ENCODE results near the gene ZNF365. TPM values are rescaled to one million over a fixed set of nuclear protein-coding genes. Genes with fewer than 3 reads are reported as not detected.

ZNF365 gene
- polyA plus RNA-seq, 1 donor from 2014 or later, result 1.9 TPM

DNA sequence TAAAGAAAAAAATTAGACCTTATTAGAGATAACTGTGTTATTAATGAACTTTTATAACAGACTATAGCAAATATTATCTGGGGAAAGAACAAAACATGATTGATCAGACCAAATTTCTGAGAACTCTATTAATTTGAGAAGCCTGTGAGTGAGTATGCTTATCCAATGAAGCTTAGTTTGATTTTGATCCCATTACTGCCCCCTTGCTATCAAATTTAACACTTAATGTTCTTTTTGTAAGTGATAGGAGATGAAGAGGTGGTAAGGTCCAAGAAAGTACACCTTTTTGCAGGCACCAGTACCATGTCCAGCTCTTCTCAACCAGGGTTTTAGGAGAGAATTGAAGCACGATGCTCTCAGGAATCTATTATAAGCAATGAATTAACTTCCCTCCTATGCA is 49.9 kb downstream of the ZNF365 start:
- TF ChIP-seq EP300 (conservative IDR thresholded peaks at IDR 0.05; ENCODE audit: poor library complexity, severe bottlenecking), result no peak
- TF ChIP-seq, protein P1, sequence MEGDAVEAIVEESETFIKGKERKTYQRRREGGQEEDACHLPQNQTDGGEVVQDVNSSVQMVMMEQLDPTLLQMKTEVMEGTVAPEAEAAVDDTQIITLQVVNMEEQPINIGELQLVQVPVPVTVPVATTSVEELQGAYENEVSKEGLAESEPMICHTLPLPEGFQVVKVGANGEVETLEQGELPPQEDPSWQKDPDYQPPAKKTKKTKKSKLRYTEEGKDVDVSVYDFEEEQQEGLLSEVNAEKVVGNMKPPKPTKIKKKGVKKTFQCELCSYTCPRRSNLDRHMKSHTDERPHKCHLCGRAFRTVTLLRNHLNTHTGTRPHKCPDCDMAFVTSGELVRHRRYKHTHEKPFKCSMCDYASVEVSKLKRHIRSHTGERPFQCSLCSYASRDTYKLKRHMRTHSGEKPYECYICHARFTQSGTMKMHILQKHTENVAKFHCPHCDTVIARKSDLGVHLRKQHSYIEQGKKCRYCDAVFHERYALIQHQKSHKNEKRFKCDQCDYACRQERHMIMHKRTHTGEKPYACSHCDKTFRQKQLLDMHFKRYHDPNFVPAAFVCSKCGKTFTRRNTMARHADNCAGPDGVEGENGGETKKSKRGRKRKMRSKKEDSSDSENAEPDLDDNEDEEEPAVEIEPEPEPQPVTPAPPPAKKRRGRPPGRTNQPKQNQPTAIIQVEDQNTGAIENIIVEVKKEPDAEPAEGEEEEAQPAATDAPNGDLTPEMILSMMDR (IDR thresholded peaks at IDR 0.05; ENCODE audit: poor library complexity, severe bottlenecking), result no peak
- TF ChIP-seq, protein P2, sequence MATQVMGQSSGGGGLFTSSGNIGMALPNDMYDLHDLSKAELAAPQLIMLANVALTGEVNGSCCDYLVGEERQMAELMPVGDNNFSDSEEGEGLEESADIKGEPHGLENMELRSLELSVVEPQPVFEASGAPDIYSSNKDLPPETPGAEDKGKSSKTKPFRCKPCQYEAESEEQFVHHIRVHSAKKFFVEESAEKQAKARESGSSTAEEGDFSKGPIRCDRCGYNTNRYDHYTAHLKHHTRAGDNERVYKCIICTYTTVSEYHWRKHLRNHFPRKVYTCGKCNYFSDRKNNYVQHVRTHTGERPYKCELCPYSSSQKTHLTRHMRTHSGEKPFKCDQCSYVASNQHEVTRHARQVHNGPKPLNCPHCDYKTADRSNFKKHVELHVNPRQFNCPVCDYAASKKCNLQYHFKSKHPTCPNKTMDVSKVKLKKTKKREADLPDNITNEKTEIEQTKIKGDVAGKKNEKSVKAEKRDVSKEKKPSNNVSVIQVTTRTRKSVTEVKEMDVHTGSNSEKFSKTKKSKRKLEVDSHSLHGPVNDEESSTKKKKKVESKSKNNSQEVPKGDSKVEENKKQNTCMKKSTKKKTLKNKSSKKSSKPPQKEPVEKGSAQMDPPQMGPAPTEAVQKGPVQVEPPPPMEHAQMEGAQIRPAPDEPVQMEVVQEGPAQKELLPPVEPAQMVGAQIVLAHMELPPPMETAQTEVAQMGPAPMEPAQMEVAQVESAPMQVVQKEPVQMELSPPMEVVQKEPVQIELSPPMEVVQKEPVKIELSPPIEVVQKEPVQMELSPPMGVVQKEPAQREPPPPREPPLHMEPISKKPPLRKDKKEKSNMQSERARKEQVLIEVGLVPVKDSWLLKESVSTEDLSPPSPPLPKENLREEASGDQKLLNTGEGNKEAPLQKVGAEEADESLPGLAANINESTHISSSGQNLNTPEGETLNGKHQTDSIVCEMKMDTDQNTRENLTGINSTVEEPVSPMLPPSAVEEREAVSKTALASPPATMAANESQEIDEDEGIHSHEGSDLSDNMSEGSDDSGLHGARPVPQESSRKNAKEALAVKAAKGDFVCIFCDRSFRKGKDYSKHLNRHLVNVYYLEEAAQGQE (IDR thresholded peaks at IDR 0.05; ENCODE audit: borderline replicate concordance), result no peak
- TF ChIP-seq SMC3 (conservative IDR thresholded peaks at IDR 0.05; ENCODE audit: poor library complexity), result no peak
- TF ChIP-seq EZH2 (IDR thresholded peaks at IDR 0.05; ENCODE audit: borderline replicate concordance, insufficient read depth, low read length, poor library complexity, severe bottlenecking), result no peak
- no peak for TF ChIP-seq TAF1 (IDR thresholded peaks at IDR 0.05; ENCODE audit: low read depth)
- TF ChIP-seq MXI1 (conservative IDR thresholded peaks at IDR 0.05; ENCODE audit: poor library complexity, severe bottlenecking), result no peak
- no peak for TF ChIP-seq POLR2AphosphoS5 (IDR thresholded peaks at IDR 0.05)
- no peak for TF ChIP-seq RAD21 (conservative IDR thresholded peaks at IDR 0.05)
- Histone ChIP-seq H3K79me2 (replicated peaks; ENCODE audit: insufficient read depth, low read length) (no peaks in the 10 kb centered on the region), H3F3A (ENCODE audit: insufficient read depth, low read length, poor library complexity, severe bottlenecking) (no peaks in the 10 kb centered on the region), H3K27me3 (ENCODE audit: insufficient read depth, low read depth, low read length) (no peaks in the 10 kb centered on the region), H3K27ac (ENCODE audit: low read length) (no peak overlapping the region), H3K36me3 (ENCODE audit: insufficient read depth, low read length) (no peaks in the 10 kb centered on the region), H4K20me1 (ENCODE audit: insufficient read depth) (no peaks in the 10 kb centered on the region), H3K9me3 (ENCODE audit: low read length) (no peaks in the 10 kb centered on the region), H3K9me2 (ENCODE audit: insufficient read depth, low read length) (no peaks in the 10 kb centered on the region), H3K4me2 (ENCODE audit: low read length) (no peak overlapping the region), H3K9ac (ENCODE audit: low read length) (no peak overlapping the region), H2AFZ (ENCODE audit: low read depth, low read length) (no peak overlapping the region), H3K4me3 (ENCODE audit: low read length) (no peak overlapping the region)

DNA sequence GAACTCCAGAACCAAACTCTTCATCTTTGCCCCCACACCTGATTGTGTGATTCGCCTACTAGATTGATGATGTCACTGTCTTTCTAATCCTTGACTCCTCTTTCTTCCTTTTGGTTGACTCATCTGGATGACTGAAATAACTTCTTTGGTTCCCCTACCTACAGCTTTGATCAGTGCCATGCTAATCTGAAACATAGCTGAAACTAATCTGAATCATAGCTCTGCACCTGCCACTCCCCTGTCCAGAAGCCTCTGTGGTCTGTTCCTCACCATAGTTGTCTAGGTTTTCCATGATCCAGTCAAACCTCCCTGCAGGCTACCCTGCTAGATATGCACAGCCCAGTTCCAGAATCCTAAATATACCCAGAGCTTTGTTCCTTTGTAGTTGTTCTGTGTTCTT is 51.9 kb downstream of the ZNF365 start:
- H2AFZ ChIP-seq (ENCODE audit: low read depth, low read length), result no peak overlapping the region

More for the DNA sequence above, 51.9 kb downstream of the ZNF365 start:
- Histone ChIP-seq H3K9me3 (ENCODE audit: low read length) (no peaks in the 10 kb centered on the region), H3K4me3 (ENCODE audit: low read length) (no peak overlapping the region), H3K36me3 (ENCODE audit: insufficient read depth, low read length) (no peaks in the 10 kb centered on the region), H3K4me2 (ENCODE audit: low read length) (no peak overlapping the region), H3K79me2 (replicated peaks; ENCODE audit: insufficient read depth, low read length) (no peaks in the 10 kb centered on the region), H3F3A (ENCODE audit: insufficient read depth, low read length, poor library complexity, severe bottlenecking) (no peaks in the 10 kb centered on the region), H3K27me3 (ENCODE audit: insufficient read depth, low read depth, low read length) (no peaks in the 10 kb centered on the region), H3K9me2 (ENCODE audit: insufficient read depth, low read length) (no peaks in the 10 kb centered on the region), H4K20me1 (ENCODE audit: insufficient read depth) (no peaks in the 10 kb centered on the region), H3K9ac (ENCODE audit: low read length) (no peak overlapping the region), H3K27ac (ENCODE audit: low read length) (no peak overlapping the region)
- TF ChIP-seq, protein P2 (IDR thresholded peaks at IDR 0.05; ENCODE audit: borderline replicate concordance), result no peak
